Measurements from ENCODE around the gene UVRAG. TPM values are rescaled to one million over a fixed set of nuclear protein-coding genes. Genes with fewer than 3 reads are reported as not detected.

Gene UVRAG
- total and polyA plus RNA-seq, 2 of the 13 experiments (the other 11 are each of a cell fraction or from before 2014, with no cell fraction given), result 9.7 to 17.3 TPM

- TF ChIP-seq ZNF788 (CRISPR knock-in tag; IDR thresholded peaks at IDR 0.05; ENCODE audit: borderline replicate concordance) (no peak), ZNF142 (CRISPR knock-in tag; IDR thresholded peaks at IDR 0.05) (no peak), ZNF124 (CRISPR knock-in tag; IDR thresholded peaks at IDR 0.05) (no peak), MAZ (IDR thresholded peaks at IDR 0.05; ENCODE audit: borderline replicate concordance, low read depth, low read length) (no peak), MAZ (CRISPR knock-in tag; IDR thresholded peaks at IDR 0.05; ENCODE audit: low read depth) (no peak), KAT7 (CRISPR knock-in tag; IDR thresholded peaks at IDR 0.05; ENCODE audit: borderline replicate concordance) (no peak), RXRB (CRISPR knock-in tag; IDR thresholded peaks at IDR 0.05; ENCODE audit: borderline replicate concordance) (no peak), NFRKB (IDR thresholded peaks at IDR 0.05) (no peak), RFX5 (IDR thresholded peaks at IDR 0.05; ENCODE audit: low read depth, low read length) (no peak), RFXAP (CRISPR knock-in tag; IDR thresholded peaks at IDR 0.05; ENCODE audit: borderline replicate concordance) (peak; percentile 43; the same call in 1 of the 2 replicates), STAG1 (CRISPR knock-in tag; IDR thresholded peaks at IDR 0.05) (peak; percentile 10; the same call in 1 of the 2 replicates), ZNF3 (CRISPR knock-in tag; IDR thresholded peaks at IDR 0.05) (no peak), ZNF263 (CRISPR knock-in tag; IDR thresholded peaks at IDR 0.05) (no peak; the same call in 1 of the 2 replicates), MTA1 (CRISPR knock-in tag; IDR thresholded peaks at IDR 0.05; ENCODE audit: borderline replicate concordance) (peak; percentile 91), ZBTB4 (CRISPR knock-in tag; IDR thresholded peaks at IDR 0.05; ENCODE audit: borderline replicate concordance) (no peak), ZNF253 (CRISPR knock-in tag; IDR thresholded peaks at IDR 0.05; ENCODE audit: borderline replicate concordance) (no peak), RCOR2 (CRISPR knock-in tag; IDR thresholded peaks at IDR 0.05) (no peak), AGO1 (IDR thresholded peaks at IDR 0.05; ENCODE audit: low read depth, low read length, poor library complexity, severe bottlenecking) (no peak), ZBTB42 (CRISPR knock-in tag; IDR thresholded peaks at IDR 0.05) (no peak), NR2F6 (IDR thresholded peaks at IDR 0.05) (peak; percentile 22; the same call in 1 of the 2 replicates), NR2F6 (CRISPR knock-in tag; IDR thresholded peaks at IDR 0.05) (0 out of 2 replicates have a peak, but pooled peaks have one; percentile 10), ZNF264 (CRISPR knock-in tag; IDR thresholded peaks at IDR 0.05) (no peak), PLRG1 (conservative IDR thresholded peaks at IDR 0.05) (no peak), SMAD9 (CRISPR knock-in tag; IDR thresholded peaks at IDR 0.05) (no peak), ISX (CRISPR knock-in tag; conservative IDR thresholded peaks at IDR 0.05) (no peak), ZNF75D (CRISPR knock-in tag; IDR thresholded peaks at IDR 0.05; ENCODE audit: borderline replicate concordance) (no peak)
These were observed 362.3 kb downstream of the UVRAG start (continued) for GRCh38 chr11:76177250-76177686.

All from HepG2 (cell line).